ENCODE data around the gene BAIAP2L1.

- TF ChIP-seq CTCF (IDR thresholded peaks at IDR 0.05), result no peak
- TF ChIP-seq POLR2A (IDR thresholded peaks at IDR 0.05), result no peak
These were observed 159.1 kb downstream of the BAIAP2L1 start for GRCh38 chr7:98241674-98242241.

All from right lobe of liver (tissue), 4 donors.